ENCODE measurements around the gene MBNL2. TPM values are rescaled to one million over a fixed set of nuclear protein-coding genes. Genes with fewer than 3 reads are reported as not detected.

Gene MBNL2
- total and polyA plus RNA-seq, 11 donors, result 18.5 to 100 (median 81.4) TPM

DNA sequence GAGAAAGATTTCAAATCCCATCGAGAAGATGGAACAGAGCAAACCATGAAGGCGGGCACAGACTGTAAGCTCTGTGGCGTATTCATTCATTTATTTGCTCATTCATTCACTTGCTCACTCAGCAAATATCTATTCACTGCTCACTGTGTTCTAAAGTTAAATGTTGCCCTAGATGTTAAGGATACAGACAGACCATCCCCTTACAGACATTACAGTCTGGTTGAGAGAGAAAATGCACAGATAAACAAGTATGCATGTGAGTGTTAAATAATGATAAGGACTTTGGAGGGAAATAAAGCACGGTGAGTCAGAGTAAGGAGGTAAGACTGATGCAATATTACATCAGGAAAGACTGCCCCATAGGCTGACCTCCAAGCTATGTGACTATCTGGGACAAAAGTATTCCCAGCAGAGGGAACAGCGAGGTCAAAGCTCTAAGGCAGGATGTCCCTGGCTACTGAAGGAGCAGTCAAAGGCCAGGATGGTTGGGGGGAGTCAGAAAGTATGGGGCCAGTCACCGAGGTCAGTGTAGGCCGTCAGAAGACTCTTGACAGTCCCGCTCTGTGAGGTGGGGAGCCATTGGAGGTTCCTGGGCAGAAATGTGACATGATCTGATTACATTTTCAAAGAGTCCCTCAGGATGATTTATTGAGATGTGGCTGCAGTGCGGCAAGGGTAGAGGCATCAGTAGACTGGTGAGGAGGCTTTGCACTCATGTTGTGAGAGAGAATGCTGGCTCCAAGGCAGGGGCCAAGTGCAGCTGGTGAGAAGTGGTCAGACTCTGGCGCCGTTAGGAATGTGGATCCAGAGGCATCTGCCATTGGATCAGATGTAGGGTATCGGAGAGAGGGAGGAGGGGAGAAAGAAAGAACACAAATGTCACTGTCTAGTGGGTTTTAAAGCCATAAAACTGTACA is 37.9 kb downstream of the MBNL2 start:
- 77 to 78% (median 78%) methylated on average over 12 of the region's 12 CpGs for WGBS, 4 donors
- no peaks in the 10 kb centered on the region for H3K9me3 ChIP-seq
- intact Hi-C loops (cut with DNase I), result loop anchor here in 3 of 10 donors (5.0 to 10.0 kb wide), 3 partner anchors 33 to 75 kb away; partner anchors contain the start of gene MBNL2 (in 1 of the 3)
- peak in 3 of 4 donors; percentile 7 to 55 (median 52) for ATAC-seq
- peak in 1 of 5 donors; percentile 56 for DNase-seq
- H3K36me3 ChIP-seq, result no peaks in the 10 kb centered on the region
- peak overlapping the region in 11 of 12 donors; percentile 39 to 89 (median 72) for H3K27ac ChIP-seq
- H3K4me3 ChIP-seq, result no peak overlapping the region
- H3K4me1 ChIP-seq, result peaks cover 15 to 93% (median 88%) of the 10 kb centered on the region in 12 donors
- H3K27me3 ChIP-seq, result no peaks in the 10 kb centered on the region
- TF ChIP-seq, protein P1, sequence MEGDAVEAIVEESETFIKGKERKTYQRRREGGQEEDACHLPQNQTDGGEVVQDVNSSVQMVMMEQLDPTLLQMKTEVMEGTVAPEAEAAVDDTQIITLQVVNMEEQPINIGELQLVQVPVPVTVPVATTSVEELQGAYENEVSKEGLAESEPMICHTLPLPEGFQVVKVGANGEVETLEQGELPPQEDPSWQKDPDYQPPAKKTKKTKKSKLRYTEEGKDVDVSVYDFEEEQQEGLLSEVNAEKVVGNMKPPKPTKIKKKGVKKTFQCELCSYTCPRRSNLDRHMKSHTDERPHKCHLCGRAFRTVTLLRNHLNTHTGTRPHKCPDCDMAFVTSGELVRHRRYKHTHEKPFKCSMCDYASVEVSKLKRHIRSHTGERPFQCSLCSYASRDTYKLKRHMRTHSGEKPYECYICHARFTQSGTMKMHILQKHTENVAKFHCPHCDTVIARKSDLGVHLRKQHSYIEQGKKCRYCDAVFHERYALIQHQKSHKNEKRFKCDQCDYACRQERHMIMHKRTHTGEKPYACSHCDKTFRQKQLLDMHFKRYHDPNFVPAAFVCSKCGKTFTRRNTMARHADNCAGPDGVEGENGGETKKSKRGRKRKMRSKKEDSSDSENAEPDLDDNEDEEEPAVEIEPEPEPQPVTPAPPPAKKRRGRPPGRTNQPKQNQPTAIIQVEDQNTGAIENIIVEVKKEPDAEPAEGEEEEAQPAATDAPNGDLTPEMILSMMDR (IDR thresholded peaks at IDR 0.05), result no peak
- TF ChIP-seq POLR2A (IDR thresholded peaks at IDR 0.05), result no peak

DNA sequence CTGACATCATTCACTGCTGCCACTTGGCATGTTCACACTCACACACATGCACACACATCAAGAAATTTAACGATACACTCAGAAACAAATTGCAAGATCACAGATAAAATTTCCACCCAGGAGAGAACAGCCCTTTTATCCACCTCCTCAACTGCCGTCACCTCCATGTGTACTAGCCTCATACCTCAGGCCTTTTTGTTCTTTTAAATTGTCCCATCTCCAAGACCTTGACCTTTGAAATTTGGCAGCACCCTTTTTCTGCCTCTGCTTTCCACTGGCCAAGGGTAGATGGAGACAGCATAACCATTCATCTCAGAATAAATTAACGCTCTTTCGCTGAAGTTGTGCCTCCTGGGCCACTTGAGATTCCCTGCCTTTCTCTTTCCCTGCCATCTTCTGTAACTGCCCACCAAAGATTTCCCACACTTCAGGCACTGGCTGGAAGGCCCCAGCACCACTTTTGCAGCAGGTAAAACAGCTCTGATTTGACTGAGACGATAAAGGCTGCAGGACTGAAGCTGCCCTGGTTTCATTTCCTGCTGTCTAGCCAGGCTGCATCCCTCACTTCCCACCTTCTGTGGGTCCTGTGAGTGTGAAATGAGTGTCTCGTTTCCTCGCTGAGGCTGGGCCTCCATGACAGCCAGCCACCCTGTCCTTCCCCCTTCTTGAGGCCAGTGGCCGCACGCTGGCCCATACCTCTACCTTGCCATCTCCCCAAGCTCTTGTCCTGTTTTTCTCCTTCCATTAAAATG is 39.3 kb downstream of the MBNL2 start:
- intact Hi-C loops (cut with DNase I), result loop anchor here in 2 of 10 donors (5.0 to 10.0 kb wide), 2 partner anchors 34 to 73 kb away; no protein-coding TSS in a partner anchor
- H3K4me3 ChIP-seq, result no peak overlapping the region
- H3K9me3 ChIP-seq, result no peaks in the 10 kb centered on the region
- H3K27ac ChIP-seq, result peak overlapping the region; percentile 37 to 89 (median 72)
- ATAC-seq (peak; percentile 36 to 76 (median 65)), DNase-seq (peak in 1 of 5 donors; percentile 39)
- WGBS, 4 donors, result 50 to 54% (median 52%) methylated on average over 9 of the region's 9 CpGs
- H3K27me3 ChIP-seq, result no peaks in the 10 kb centered on the region
- TF ChIP-seq POLR2A (IDR thresholded peaks at IDR 0.05), result no peak
- TF ChIP-seq, protein P1 (IDR thresholded peaks at IDR 0.05), result no peak
- peaks cover 13 to 92% (median 84%) of the 10 kb centered on the region in 12 donors for H3K4me1 ChIP-seq
- no peaks in the 10 kb centered on the region for H3K36me3 ChIP-seq

DNA sequence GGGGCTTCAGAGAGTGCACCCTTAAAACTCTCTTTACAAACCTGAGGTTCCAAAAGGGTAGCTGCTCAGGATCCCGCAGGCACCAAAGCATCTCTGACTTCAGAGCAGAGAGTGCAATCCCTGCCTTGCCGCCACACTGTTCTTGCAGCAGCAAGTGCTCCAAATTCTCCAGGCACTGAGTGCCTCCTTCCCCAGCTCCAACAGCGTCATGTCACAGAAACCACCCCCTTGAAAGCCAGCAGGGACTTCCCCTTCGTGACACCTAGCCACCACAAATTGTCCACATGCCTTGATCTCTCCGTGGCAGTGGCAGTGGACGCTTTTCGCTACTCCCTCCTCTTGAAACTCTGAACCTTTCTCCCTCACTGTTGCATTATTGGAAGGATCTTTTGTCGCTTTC is 39.9 kb downstream of the MBNL2 start:
- ATAC-seq, result peak in 1 of 4 donors; percentile 3
- intact Hi-C loops (cut with DNase I), result loop anchor here in 2 of 10 donors (5.0 to 10.0 kb wide), 2 partner anchors 35 to 73 kb away; no protein-coding TSS in a partner anchor
- Histone ChIP-seq H3K27me3 (no peaks in the 10 kb centered on the region), H3K9me3 (no peaks in the 10 kb centered on the region), H3K36me3 (no peaks in the 10 kb centered on the region), H3K4me1 (peaks cover 16 to 92% (median 84%) of the 10 kb centered on the region in 12 donors), H3K4me3 (no peak overlapping the region), H3K27ac (peak overlapping the region; percentile 3 to 89 (median 72))
- DNase-seq, result peak in 1 of 5 donors; percentile 45
- TF ChIP-seq, protein P1 (IDR thresholded peaks at IDR 0.05), result no peak
- TF ChIP-seq POLR2A (IDR thresholded peaks at IDR 0.05), result no peak
- WGBS, 4 donors, result 70 to 75% (median 71%) methylated on average over 8 of the region's 8 CpGs
